GM23338 (cell line): ENCODE measurements around the gene TFB1M. TPM values are rescaled to one million over a fixed set of nuclear protein-coding genes. Genes with fewer than 3 reads are reported as not detected.

ENCODE experiments used
- ATAC-seq: fragments of 200-7000 bp; cut with Tn5 transposase; 3 replicates; pipeline ENCODE4 v1.9.1; 2020
- DNase-seq: peaks from one replicate; pipeline ENCODE4 v3.0.0-alpha.2; 2015; ENCODE audit warnings: low spot score
- H2AFZ ChIP-seq: fragments of 200-600 bp; sonication (generic); 2 replicates; pipeline ENCODE4 v1.8.0; 2016; ENCODE audit warnings: antibody characterized with exemption, mild to moderate bottlenecking, moderate library complexity
- H3F3A ChIP-seq: fragments of 200-600 bp; sonication (generic); replicated peaks from 2 replicates; pipeline ENCODE4 v1.8.0; 2017; ENCODE audit warnings: antibody characterized with exemption, mixed run types, low read depth
- H3K27ac ChIP-seq: fragments of 200-600 bp; sonication (generic); 2 replicates; pipeline ENCODE4 v1.6.1; 2016; ENCODE audit warnings: low read depth
- H3K27me3 ChIP-seq: fragments of 200-600 bp; sonication (generic); 2 replicates; pipeline ENCODE4 v1.8.0; 2016; ENCODE audit warnings: mild to moderate bottlenecking, mixed run types, moderate library complexity; ENCODE audit not compliant: insufficient read depth
- H3K36me3 ChIP-seq: fragments of 200-600 bp; sonication (generic); 2 replicates; pipeline ENCODE4 v1.8.0; 2016; ENCODE audit warnings: mild to moderate bottlenecking; ENCODE audit not compliant: insufficient read depth
- H3K4me1 ChIP-seq: fragments of 200-600 bp; sonication (generic); 2 replicates; pipeline ENCODE4 v1.8.0; 2016; ENCODE audit warnings: mild to moderate bottlenecking, moderate library complexity; ENCODE audit not compliant: insufficient read depth
- H3K4me2 ChIP-seq: fragments of 200-600 bp; sonication (generic); 2 replicates; pipeline ENCODE4 v1.7.1; 2017; ENCODE audit warnings: mixed run types
- H3K4me3 ChIP-seq: fragments of 200-600 bp; sonication (generic); 2 replicates; pipeline ENCODE4 v1.6.1; 2016; ENCODE audit warnings: mixed run types
- H3K79me2 ChIP-seq: fragments of 200-600 bp; sonication (generic); replicated peaks from 2 replicates; pipeline ENCODE4 v1.8.0; 2017; ENCODE audit warnings: mild to moderate bottlenecking; ENCODE audit not compliant: insufficient read depth
- H3K9me2 ChIP-seq: fragments of 200-600 bp; sonication (generic); 2 replicates; pipeline ENCODE4 v1.8.0; 2017; ENCODE audit not compliant: insufficient read depth
- H4K20me1 ChIP-seq: fragments of 200-600 bp; sonication (generic); replicated peaks from 2 replicates; pipeline ENCODE4 v1.8.0; 2017; ENCODE audit warnings: mild to moderate bottlenecking; ENCODE audit not compliant: insufficient read depth
- H3K27ac Mint-ChIP-seq: 2 replicates; pipeline ENCODE4 v1.8.0; 2020; ENCODE audit warnings: inconsistent platforms, mild to moderate bottlenecking, moderate library complexity, mixed read lengths
- H3K27me3 Mint-ChIP-seq: 3 replicates; pipeline ENCODE4 v1.8.0; 2022; ENCODE audit warnings: low read depth, mild to moderate bottlenecking, moderate library complexity, mixed read lengths, inconsistent platforms; ENCODE audit not compliant: insufficient read depth, poor library complexity
- H3K36me3 Mint-ChIP-seq: 3 replicates; pipeline ENCODE4 v1.8.0; 2021; ENCODE audit warnings: low read depth, mild to moderate bottlenecking, inconsistent platforms, moderate library complexity, mixed read lengths
- H3K4me1 Mint-ChIP-seq: 3 replicates; pipeline ENCODE4 v1.8.0; 2020; ENCODE audit warnings: mild to moderate bottlenecking, inconsistent platforms, mixed read lengths
- H3K4me3 Mint-ChIP-seq: 3 replicates; pipeline ENCODE4 v1.8.0; 2021; ENCODE audit warnings: moderate library complexity, mild to moderate bottlenecking, inconsistent platforms, mixed read lengths
- H3K9me3 Mint-ChIP-seq: 3 replicates; pipeline ENCODE4 v1.8.0; 2020; ENCODE audit warnings: moderate library complexity, mild to moderate bottlenecking, inconsistent platforms, mixed read lengths
- CREB1 ChIP-seq: fragments of 250-450 bp; sonication (Bioruptor Pico); IDR thresholded peaks from 2 replicates; pipeline ENCODE4 v1.5.0; 2020; ENCODE audit warnings: low read depth, mild to moderate bottlenecking, moderate library complexity
- CTCF ChIP-seq, 2 experiments: fragments of 200-600 bp in 1 of 2; sonication (generic) in 1 of 2; conservative IDR thresholded peaks; 2 replicates each; pipeline versions ENCODE4 v1.5.1 to v1.6.1; 2016 to 2017; ENCODE audit warnings: antibody characterized with exemption in 2 of 2, low read depth in 2 of 2, mild to moderate bottlenecking in 2 of 2, moderate library complexity in 1 of 2
- ETS1 ChIP-seq: IDR thresholded peaks from 2 replicates; pipeline ENCODE4 v1.6.1; 2016; ENCODE audit warnings: antibody characterized with exemption
- EZH2 ChIP-seq: fragments of 200-600 bp; sonication (generic); IDR thresholded peaks from one replicate; pipeline ENCODE4 v1.8.0; 2017; ENCODE audit warnings: antibody characterized with exemption, mild to moderate bottlenecking, low read depth; ENCODE audit not compliant: unreplicated experiment
- EZH2phosphoT487 ChIP-seq: fragments of 200-600 bp; sonication (generic); IDR thresholded peaks from one replicate; pipeline ENCODE4 v1.8.1; 2018; ENCODE audit warnings: antibody characterized with exemption; ENCODE audit not compliant: unreplicated experiment
- JUNB ChIP-seq: IDR thresholded peaks from one replicate; pipeline ENCODE4 v1.6.1; 2016; ENCODE audit warnings: antibody characterized with exemption; ENCODE audit not compliant: unreplicated experiment
- NANOG ChIP-seq: IDR thresholded peaks from 2 replicates; pipeline ENCODE4 v1.6.1; 2016; ENCODE audit warnings: antibody characterized with exemption, borderline replicate concordance
- POLR2AphosphoS5 ChIP-seq: IDR thresholded peaks from 2 replicates; pipeline ENCODE4 v1.6.1; 2016; ENCODE audit warnings: antibody characterized with exemption, low read depth
- REST ChIP-seq: IDR thresholded peaks from one replicate; pipeline ENCODE4 v1.6.1; 2018; ENCODE audit warnings: antibody characterized with exemption; ENCODE audit not compliant: unreplicated experiment
- STAT1 ChIP-seq: IDR thresholded peaks from one replicate; pipeline ENCODE4 v1.6.1; 2016; ENCODE audit warnings: antibody characterized with exemption; ENCODE audit not compliant: unreplicated experiment
- ZNF114 ChIP-seq: fragments of 250-450 bp; sonication (Bioruptor Pico); IDR thresholded peaks from 2 replicates; pipeline ENCODE4 v1.5.0; 2020; ENCODE audit warnings: mild to moderate bottlenecking, moderate library complexity
- ZNF331 ChIP-seq: fragments of 250-450 bp; sonication (Bioruptor Pico); IDR thresholded peaks from 2 replicates; pipeline ENCODE4 v1.5.0; 2020; ENCODE audit warnings: low read depth, mild to moderate bottlenecking, moderate library complexity
- ZNF462 ChIP-seq: fragments of 250-450 bp; sonication (Bioruptor Pico); IDR thresholded peaks from 2 replicates; pipeline ENCODE4 v1.5.0; 2020; ENCODE audit warnings: mild to moderate bottlenecking, moderate library complexity
- polyA plus RNA-seq: library from polyadenylated mRNA; unstranded; fragments of >200 nt; fragmentation: Nextera tagmentation; extraction: Ambion mirVana; gene quantifications from 2 replicates; pipeline ENCODE4 v1.2.1, GENCODE V29; 2016
- total RNA-seq: library from RNA; depleted of rRNA; stranded (reverse); fragments of >200 nt; shearing (Covaris generic); gene quantifications from 2 replicates; pipeline ENCODE4 v1.2.3, GENCODE V29; 2014

Gene TFB1M
- total and polyA plus RNA-seq, 2 experiments from 2014 or later: 51.1 to 66.9 TPM

DNA sequence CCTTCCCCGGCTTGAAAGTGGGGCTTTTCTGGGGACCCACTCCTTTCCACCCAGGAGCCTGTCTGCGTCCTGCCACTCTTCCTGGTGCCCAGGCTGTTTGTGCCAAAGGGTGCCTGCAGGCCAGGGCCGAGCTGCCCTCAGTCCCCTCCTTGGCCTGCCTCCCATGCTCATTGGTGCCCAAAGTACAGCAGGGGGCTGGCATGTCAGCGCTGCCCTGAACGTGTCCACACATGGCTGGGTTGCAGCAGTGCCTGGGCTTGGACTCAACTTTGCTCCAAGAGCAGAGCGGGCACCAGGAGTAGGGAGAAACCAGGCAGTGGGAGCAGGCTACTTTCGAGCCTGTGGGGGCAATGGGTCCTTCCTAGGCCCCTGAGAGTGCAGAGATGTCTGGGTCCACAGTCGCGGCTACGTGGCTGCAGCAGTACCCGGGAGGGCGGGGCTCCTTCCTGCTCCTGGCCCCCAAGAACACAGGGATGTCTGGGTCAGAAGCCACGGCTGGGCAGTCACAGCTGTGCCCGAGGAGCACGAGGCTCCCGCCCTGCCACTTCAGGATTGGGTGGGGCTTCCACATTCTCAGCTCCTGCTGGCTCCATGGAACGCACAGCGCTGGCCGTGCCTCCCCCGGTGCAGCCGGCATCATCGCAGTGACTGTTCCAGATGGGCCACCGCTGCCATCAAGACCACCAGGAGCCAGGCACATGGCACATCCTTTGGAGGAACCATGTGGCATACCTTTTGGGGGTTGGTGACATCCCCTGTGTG lies 100.5 kb downstream of the TFB1M start:
- ATAC-seq (no peak), DNase-seq (no peak)
- Mint-ChIP-seq H3K4me3 (no peak overlapping the region), H3K4me1 (peaks cover 19% of the 10 kb centered on the region), H3K27me3 (peaks cover 4% of the 10 kb centered on the region), H3K36me3 (peaks cover 28% of the 10 kb centered on the region), H3K9me3 (peaks cover 9% of the 10 kb centered on the region; the same call in 1 of the 3 replicates), H3K27ac (no peak overlapping the region)
- no peak overlapping the region for H2AFZ ChIP-seq
- H3K9me2 ChIP-seq: no peaks in the 10 kb centered on the region
- no peak overlapping the region for H3K4me3 ChIP-seq
- H3K27ac ChIP-seq: no peak overlapping the region
- peaks cover 5% of the 10 kb centered on the region; the same call in 1 of the 2 replicates for H3K4me1 ChIP-seq
- H3K36me3 ChIP-seq: peaks cover 3% of the 10 kb centered on the region; the same call in 1 of the 2 replicates
- TF ChIP-seq NANOG (no peak), ZNF331 (no peak), CREB1 (CRISPR knock-in tag) (no peak), ZNF462 (CRISPR knock-in tag) (no peak), JUNB (no peak), REST (no peak), ETS1 (no peak), ZNF114 (CRISPR knock-in tag) (no peak), CTCF (conservative IDR thresholded peaks at IDR 0.05; ENCODE audit: low read depth in 2 of 2) (no peak), STAT1 (no peak), POLR2AphosphoS5 (no peak), EZH2 (no peak), EZH2phosphoT487 (no peak)
- H3K27me3 ChIP-seq: no peaks in the 10 kb centered on the region
- no peaks in the 10 kb centered on the region for H3F3A ChIP-seq
- H3K79me2 ChIP-seq: no peaks in the 10 kb centered on the region
- no peak overlapping the region for H3K4me2 ChIP-seq
- no peaks in the 10 kb centered on the region for H4K20me1 ChIP-seq
